GM21786 (cell line): ENCODE data around the gene SUMO2.
A peak's percentile ranks its signal among the peaks of the same experiment; 100 is the strongest.
"Not testable (repeated sequence)": the region's sequence is repeated elsewhere in the genome, so short reads cannot be mapped to it uniquely, and the experiment has no call there.

Experiments used
- ATAC-seq: cut with Tn5 transposase; IDR thresholded peaks from one replicate; pipeline ENCODE4 v1.9.1; 2021; ENCODE audit not compliant: unreplicated experiment

The SUMO2 gene

DNA sequence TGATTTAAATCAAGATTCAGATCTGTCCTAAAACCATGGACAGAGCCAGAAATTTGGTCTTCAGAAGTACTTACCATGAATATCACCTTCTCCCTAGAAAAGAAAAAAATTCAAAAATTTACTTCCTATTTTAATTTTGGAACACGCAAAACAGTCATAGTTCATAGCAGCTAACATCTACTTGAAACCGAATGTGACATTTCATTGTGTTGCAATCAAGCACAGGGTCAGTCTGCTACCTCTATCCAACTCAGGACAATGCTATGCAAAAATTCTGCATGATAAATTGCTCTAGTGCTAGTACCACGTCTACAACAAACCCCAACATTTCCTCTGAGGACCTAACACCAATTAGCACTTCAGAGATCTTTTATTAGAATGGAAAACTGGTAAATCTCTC lies 36.2 kb downstream of the SUMO2 start:
- no peak for ATAC-seq

DNA sequence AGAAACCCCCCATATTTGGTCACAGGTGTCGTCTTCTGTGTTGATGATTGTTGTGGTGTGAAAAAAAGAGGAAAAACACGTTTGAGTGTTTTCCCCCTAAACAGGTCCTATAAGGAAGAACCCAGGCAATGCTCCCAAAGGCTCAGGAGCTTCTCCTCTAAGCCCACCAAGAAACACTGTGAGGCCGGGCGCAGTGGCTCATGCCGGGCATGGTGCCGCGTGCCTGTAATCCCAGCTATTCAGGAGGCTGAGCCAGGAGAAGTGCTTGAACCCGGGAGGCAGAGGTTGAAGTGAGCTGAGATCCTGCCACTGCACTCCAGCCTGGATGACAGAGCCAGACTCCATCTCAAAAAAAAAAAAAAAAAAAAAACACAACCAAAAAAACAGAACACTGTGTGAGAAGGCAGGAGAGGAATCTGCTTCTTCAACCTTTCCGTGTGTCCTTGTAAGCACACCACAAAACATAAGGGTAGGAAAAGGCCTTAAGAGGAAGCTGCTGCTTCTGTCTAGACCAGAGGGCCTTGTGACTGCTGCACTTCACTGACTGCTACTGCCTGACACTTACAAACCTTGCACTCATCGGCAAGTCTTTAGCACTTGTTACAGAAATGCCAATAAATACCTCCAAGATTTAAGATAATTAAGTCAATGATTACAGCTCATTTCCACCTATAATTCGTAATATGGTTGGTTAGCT lies 37.8 kb downstream of the SUMO2 start:
- ATAC-seq: no peak

DNA sequence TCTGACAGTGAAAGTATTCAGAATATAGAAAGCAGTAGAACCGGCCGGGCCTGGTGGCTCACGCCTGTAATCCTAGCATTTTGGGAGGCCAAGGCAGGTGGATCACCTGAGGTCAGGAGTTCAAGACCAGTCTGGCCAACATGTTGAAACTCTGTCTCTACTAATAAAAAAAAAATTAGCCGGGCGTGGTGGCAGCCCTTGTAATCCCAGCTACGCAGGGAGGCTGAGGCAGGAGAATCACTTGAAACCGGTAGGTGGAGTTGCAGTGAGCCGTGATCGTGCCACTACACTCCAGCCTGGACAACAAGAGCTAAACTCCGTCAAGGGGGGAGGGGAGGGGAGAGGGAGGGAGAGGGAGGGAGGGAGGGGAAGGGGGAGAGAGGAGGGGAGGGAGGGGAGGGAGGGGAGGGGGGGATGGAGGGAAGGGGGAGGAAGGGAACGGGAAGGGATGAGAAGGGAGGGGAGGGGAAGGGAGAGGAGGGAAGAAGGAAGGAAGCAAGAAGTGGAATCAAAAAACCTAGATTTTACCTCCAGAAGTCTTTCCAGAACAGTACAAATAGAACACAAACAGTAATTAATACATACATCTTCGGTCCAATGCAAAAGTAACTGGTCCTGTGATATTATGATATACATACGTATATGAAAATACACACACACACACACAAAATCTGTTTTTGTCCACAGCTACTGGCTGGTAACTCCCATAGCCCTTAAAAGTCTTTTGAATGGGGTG lies 40.4 kb downstream of the SUMO2 start:
- ATAC-seq: no peak

DNA sequence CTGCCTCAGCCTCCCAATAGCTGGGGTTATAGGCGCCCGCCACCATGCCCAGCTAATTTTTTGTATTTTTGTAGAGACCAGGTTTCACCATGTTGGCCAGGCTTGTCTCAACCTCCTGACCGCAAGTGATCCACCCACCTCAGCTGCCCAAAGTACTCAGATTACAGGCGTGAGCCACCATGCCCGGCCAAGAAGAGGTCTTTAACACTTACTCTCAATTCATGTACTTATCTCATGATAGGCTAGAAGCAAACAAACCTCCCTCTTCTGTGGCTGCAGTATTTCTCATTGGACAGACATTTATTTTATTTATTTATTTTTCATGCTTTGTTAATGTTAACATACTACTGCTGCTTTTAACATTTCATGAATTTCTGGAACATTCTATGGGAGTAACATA lies 44.2 kb downstream of the SUMO2 start:
- ATAC-seq: no peak

DNA sequence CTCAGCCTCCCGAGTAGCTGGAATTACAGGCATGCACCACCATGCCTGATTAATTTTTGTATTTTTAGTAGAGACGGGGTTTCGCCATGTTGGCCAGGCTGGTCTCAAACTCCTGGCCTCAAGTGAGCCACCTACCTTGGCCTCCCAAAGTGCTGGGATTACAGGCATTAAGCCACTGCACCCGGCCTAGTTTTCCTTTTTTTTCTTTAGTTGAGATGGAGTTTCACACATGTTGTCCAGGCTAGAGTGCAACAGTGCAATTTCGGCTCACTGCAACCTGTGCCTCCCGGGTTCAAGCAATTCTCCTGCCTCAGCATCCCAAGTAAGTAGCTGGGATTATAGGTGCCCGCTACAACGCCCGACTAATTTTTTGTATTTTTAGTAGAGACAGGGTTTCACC lies 45.0 kb downstream of the SUMO2 start:
- not testable (repeated sequence) for ATAC-seq

DNA sequence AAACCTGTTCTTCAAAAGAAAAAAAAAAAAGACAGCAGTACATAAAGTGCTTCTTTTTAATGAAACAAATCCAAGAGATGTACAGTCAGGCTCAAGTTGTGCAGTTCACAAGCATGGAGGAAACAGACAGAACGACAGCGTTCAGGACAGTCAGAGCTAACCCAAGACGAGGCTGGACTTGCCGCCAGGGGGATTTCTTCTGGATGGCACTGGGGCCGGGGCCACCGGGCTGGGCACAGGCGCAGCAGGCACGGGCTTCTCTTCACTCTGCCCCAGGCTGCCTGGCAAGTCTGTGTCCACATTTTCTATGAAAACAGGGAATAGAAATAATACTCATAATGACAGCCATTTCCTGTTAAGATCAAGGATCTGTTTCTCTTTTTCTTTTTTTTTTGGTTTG lies 46.8 kb downstream of the SUMO2 start:
- ATAC-seq: no peak

DNA sequence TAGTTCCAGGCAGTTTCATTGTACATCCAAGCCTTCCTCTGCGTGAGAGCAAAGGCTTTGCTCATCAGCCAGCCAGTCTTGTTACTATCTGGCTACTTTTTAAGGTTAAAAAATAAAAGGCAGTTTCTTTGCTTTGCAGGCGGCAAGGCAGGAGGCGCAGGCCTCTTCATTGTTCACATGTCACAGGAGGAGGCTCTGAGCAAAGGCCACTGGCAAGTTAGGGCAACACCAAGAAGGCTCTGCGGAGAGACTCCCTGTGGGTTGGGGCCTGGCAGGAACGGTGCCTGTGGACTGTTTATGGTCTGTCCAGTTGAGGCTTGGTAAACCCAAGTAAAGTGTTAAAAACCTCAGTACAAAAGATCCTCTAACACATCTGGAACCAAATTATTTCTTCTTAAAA lies 47.3 kb downstream of the SUMO2 start:
- no peak for ATAC-seq

DNA sequence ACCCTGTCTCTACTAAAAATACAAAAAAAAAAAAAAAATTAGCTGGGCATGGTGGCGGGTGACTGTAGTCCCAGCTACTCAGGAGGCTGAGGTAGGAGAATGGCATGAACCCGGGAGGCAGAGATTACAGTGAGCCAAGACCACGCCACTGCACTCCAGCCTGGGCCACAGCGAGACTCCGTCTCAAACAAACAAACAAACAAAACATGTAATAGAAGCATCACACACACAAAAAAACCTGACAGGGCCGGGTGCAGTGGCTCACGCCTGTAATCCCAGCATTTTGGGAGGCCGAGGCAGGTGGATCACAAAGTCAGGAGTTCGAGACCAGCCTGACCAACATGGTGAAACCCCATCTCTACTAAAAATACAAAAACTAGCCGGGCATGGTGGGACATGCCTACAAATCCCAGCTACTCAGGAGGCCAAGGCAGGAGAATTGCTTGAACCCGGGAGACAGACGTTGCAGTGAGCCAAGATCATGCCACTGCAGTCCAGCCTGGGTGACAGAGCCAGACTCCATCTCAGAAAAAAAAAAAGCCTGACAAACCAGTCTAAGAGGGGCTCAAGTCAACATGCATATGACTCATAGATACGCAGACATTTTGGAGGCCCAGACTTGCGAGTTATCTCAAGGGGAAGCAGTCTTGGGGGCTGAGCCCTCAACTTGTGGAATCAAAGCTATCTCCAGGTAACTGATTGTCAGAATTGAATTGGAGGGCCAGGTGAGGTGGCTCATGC lies 49.0 kb downstream of the SUMO2 start:
- not testable (repeated sequence) for ATAC-seq

DNA sequence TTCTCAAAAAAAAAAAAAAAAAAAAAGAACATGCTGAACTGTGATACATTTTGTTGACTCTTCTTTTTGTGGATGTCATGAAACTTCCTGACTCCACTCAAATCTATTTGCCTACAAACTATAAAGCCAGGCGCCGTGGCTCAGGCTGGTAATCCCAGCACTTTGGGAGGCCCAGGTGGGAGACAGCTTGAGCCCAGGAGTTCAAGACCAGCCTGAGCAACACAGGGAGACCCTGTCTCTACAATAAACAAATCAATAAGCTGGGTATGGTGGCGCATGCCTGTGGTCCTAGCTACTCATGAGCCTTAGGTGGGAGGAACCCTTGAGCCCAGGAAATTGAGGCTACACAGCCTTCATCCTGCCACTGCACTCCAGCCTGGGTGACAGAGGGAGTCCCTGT lies 49.8 kb downstream of the SUMO2 start:
- ATAC-seq: no peak

DNA sequence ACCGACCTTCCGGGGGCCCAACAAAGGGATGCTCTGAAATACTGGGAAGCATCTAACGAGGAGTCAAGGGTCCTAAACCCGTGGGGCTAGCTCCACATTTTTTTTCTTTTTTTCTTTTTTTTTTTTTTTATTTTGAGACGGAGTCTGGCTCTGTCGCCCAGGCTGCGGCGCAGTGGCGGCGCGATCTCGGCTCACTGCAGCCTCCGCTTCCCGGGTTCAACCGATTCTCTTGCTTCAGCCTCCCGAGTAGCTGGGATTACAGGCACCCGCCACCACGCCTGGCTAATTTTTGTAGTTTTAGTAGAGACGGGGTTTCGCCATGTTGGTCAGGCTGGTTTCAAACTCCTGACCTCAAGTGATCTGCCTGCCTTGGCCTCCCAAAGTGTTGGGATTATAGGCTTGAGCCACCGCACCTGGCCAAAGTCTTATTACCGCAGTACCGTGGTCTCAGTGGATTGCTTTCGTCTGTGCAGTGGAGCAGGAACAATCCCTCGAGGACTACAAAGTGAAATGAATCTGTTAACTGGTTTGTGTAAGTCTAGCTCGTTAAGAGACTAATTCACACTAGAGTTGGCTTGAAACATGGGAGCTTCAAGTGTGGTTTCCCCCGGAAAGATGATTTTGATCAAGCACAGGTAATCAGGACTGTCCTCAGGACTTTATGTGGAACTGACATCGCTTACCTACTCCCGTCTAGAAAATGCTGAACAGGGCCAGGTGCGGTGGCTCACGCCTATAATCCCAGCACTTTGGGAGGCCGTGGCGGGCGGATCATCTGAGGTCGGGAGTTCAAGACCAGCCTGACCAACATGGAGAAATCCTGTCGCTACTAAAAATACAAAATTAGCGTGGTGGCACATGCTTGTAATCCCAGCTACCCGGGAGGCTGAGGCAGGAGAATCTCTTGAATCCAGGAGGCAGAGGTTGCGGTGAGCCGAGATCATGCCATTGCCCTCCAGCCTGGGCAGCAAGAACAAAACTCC lies 50.5 kb downstream of the SUMO2 start:
- ATAC-seq: not testable (repeated sequence)

DNA sequence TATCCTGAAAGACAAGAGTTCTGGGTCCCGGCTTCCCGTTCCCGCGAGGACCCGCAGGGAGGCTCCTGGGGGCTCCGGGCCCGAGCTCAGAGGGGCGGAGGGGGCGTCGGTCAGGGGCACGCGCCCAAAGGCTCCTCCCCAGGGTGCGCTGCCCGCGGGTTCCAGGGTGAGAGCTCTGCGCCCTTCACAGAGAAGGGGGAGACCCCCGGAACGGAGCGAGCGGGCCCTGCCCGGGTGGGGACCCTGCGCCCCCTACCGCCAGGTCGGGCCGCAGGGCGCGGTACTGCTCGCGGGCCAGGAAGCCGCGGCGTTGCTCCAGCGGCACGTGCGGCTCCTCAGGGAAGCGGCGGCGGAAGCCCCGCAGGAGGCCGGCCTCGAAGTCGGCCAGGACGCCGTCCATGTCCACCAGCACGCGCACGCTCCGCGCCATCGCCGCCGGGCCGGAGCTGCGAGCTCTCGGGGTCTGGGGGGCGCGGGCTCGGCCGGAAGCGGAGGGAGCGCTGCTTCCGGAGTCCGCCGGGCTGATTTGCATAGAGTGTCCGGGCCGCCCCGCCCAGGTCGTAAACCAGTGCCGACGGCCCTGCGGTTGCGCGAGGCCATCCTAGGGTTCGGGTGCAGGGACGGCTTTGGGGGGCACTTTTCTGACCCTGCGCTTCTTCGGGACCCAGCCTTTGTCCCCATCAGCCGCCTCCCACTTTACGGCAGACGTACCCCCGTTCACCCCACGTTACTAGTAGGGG lies 51.3 kb downstream of the SUMO2 start, which contains the start of gene NT5C:
Gene NT5C (minus strand): TSS at position 465 of the 740 bp plus-strand sequence. CDS start 35 bp downstream, at position 430.
- peak; percentile 78 for ATAC-seq

DNA sequence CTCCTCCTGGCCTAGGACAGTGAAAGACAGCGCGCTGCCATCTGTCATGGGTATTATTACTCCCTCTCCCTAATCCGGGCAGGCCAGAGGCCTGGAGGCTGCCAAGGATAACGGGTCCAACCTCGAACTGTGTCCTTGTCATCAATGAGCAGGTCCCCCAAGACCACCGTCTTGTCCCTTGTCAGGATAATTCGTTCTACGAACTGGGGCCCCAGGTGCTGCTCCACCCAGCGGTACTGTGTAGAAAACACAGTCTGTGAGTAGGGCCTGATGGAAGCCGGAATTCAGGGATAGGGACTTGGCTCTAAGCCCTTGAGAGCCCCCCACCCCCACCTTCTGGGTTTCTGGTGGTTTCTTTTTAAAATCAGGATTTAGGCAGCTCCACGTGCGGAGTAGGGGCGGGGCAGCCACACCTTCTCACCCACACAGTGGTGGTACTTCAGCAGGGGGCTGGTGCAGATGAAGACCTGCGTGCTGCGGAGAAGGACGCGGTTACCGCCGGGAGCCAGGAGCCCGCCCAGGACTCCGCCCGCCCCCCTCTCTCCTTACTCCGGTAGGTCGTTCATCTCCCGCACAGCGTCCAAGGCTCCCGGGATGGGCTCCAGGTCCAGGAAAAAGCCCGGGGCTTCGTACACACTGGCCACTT lies 52.0 kb downstream of the SUMO2 start:
- no peak for ATAC-seq

DNA sequence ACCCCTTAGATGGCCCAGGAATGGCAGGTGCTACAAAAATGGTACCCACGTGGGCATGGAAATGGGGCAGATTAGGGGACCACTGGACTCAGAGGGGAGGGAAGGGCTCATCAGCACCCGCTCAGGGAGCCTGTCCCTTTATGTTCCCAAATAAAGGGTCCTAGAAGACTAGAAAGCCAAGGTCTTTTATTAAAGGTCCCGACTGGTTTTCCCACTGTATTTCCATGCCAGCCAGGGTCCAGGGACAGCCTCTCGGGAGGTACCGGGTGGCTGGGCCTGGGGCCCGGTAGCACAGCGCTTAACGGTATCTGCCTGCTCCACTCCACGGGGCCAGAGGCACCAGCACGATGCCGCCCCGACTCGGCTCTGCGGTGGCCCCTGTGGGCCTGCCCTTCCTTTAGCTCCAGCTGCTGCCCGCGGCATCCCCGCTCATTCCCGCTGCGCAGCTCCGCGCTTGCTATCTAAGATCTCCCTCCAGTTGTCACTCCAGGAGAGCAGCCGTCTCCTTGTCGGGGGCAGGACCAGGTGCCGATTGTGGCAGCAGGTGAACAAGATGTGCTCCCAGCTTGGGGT lies 52.6 kb downstream of the SUMO2 start:
- no peak for ATAC-seq

DNA sequence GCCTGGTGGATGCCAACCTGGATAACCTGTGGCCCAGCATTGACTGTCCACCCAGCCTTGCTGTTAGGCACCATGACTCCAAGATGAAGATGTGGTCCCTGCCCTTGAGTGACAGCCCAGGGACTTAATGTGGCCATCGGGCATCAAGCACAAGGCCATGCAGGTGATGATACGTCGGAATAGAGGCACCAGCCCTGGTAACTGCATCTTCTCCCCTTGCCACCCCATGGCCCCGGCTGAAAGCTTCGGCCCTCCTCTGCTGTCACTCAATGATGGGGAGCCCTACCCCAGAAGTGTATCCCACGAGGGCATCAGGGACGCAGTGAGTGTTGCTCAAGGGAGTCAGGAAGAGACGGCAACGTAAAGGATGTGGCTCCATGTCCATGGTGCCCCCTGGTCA lies 53.2 kb downstream of the SUMO2 start:
- ATAC-seq: no peak

DNA sequence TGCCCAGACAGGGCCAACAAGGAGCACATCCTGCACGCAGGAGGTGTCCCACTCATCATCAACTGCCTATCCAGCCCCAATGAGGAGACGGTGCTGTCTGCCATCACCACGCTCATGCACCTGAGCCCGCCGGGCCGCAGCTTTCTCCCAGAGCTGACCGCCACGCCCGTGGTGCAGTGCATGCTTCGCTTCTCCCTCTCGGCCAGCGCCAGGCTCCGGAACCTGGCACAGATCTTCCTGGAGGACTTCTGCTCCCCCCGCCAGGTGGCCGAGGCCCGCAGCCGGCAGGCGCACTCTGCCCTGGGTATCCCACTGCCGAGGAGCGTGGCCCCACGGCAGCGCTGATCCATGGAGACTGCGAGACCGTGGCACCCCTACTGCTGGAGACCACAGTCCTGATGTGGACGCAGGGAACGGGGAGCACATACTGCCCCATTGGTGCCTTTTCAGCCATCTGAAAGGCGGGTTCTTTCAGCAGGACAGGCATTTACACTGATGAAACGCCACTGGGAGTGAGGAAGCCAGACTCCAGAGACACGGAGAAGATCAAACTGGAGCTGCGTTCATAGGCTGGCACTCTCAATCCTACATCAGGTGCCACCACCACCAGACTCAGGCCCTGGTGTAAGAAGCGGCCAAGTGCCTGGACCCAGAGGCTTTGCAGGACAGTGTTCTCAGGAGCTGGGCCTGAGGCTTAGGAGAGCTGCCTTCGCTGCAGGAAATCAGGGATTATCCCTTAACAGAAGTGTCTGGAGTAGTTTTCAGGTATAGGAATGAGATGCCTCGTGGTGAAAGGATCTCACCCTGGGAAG lies 53.9 kb downstream of the SUMO2 start:
- no peak for ATAC-seq

DNA sequence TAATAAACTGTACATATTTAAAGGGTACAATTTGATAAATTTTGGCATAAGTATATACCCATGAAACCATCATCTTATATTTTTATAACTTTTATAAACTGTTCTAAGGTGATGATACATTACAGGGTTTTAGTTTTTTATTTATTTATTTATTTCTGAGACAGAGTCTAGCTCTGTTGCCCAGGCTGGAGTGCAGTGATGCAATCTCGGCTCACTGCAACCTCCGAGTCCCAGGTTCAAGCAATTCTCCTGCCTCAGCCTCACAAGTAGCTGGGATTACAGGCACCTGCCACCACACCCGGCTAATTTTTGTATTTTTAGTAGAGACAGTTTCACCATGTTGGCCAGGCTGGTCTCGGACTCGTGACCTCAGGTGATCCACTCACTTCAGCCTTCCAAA lies 54.8 kb downstream of the SUMO2 start:
- ATAC-seq: not testable (repeated sequence)

DNA sequence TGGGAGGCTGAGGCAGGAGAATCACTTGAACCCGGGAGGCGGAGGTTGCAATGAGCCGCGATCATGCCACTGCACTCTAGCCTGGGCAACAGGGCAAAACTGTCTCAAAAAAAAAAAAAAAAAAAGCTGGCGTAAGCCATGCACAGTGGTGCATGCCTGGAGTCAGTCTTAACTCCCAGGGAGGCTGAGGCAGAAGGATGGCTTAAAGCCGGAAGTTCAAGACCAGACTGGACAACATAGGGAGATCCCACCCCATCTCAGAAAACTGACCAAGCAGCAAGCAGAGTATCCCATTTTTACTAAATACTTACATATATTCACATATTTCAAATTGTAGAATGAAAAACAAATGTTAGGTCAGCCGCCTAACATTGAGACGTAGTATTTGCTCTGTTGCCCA lies 55.8 kb downstream of the SUMO2 start:
- ATAC-seq: no peak

DNA sequence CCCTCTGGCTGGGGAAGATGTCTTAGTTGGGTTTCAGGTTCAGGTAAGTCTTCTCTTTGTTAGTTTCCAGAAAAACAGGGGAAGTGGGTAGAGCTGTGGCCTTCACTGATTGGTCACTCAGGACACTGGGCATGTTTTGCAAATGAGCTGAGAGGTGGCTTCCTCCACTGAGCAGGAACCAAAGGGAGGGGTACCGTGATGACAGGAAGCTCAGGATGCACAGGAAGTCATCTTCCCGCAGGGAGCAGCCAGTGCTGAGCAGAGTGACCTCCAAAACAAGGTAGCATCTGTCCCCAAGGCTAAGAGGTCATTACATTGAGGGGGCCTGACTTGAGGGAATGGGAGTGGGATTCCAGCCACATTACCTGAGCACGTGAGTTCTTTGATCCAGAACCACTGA lies 56.8 kb downstream of the SUMO2 start:
- ATAC-seq: no peak
